ENCODE measurements around the gene ARHGAP33. TPM values are rescaled to one million over a fixed set of nuclear protein-coding genes. Genes with fewer than 3 reads are reported as not detected.
"Not testable (repeated sequence)": the region's sequence is repeated elsewhere in the genome, so short reads cannot be mapped to it uniquely, and the experiment has no call there.

Gene ARHGAP33
- total RNA-seq, 1 donor: 7.4 TPM

GRCh38 chr19:35789978-35790944, 14.9 kb downstream of the ARHGAP33 start:
- no peak overlapping the region for H3K4me3 ChIP-seq (ENCODE audit: low read depth, low read length)
- no peak for DNase-seq (ENCODE audit: low read depth)
- no peak for TF ChIP-seq CTCF (IDR thresholded peaks at IDR 0.05; ENCODE audit: insufficient read depth, low read length)

GRCh38 chr19:35790981-35791813, 15.8 kb downstream of the ARHGAP33 start:
- DNase-seq (ENCODE audit: low read depth): no peak
- H3K4me3 ChIP-seq (ENCODE audit: low read depth, low read length): no peak overlapping the region
- TF ChIP-seq CTCF (IDR thresholded peaks at IDR 0.05; ENCODE audit: insufficient read depth, low read length): no peak

GRCh38 chr19:35791814-35792279, 16.5 kb downstream of the ARHGAP33 start:
- DNase-seq (ENCODE audit: low read depth): no peak
- H3K4me3 ChIP-seq (ENCODE audit: low read depth, low read length): no peak overlapping the region
- TF ChIP-seq CTCF (IDR thresholded peaks at IDR 0.05; ENCODE audit: insufficient read depth, low read length): no peak

GRCh38 chr19:35792312-35792711, 16.9 kb downstream of the ARHGAP33 start:
- DNase-seq (ENCODE audit: low read depth): no peak
- no peak overlapping the region for H3K4me3 ChIP-seq (ENCODE audit: low read depth, low read length)
- TF ChIP-seq CTCF (IDR thresholded peaks at IDR 0.05; ENCODE audit: insufficient read depth, low read length): no peak

- DNase-seq (ENCODE audit: low read depth): no peak
- no peak overlapping the region for H3K4me3 ChIP-seq (ENCODE audit: low read depth, low read length)
- TF ChIP-seq CTCF (IDR thresholded peaks at IDR 0.05; ENCODE audit: insufficient read depth, low read length): no peak
Observed at GRCh38 chr19:35792888-35793287, 17.5 kb downstream of the ARHGAP33 start.

- peak; percentile 50 for DNase-seq (ENCODE audit: low read depth)
- TF ChIP-seq CTCF (IDR thresholded peaks at IDR 0.05; ENCODE audit: insufficient read depth, low read length): no peak
- H3K4me3 ChIP-seq (ENCODE audit: low read depth, low read length): no peak overlapping the region
Observed at GRCh38 chr19:35793381-35794165, 18.2 kb downstream of the ARHGAP33 start.

- not testable (repeated sequence) for DNase-seq (ENCODE audit: low read depth); H3K4me3 ChIP-seq (ENCODE audit: low read depth, low read length)
Observed at GRCh38 chr19:35795564-35795963, 20.2 kb downstream of the ARHGAP33 start.

All from fibroblast of the aortic adventitia (primary cell).